Uterus (tissue), 4 donors: Measurements from ENCODE around the gene ZBTB20. TPM values are rescaled to one million over a fixed set of nuclear protein-coding genes. Genes with fewer than 3 reads are reported as not detected.

ENCODE experiments used
- DNase-seq, 2 donors: peaks; one replicate each; pipeline ENCODE4 v3.0.0-alpha.2; 2019 to 2020
- H3K27ac ChIP-seq, 2 donors: fragments of 200-600 bp; sonication (generic); 1 replicate in 1 of 2; 2 replicates in 1 of 2; pipeline ENCODE4 v1.5.1; 2016 to 2018
- H3K27me3 ChIP-seq, 2 donors: fragments of 200-600 bp; sonication (generic); one replicate each; pipeline ENCODE4 v1.5.1; 2018 to 2019; ENCODE audit warnings: control low read depth in 1 of 2
- H3K36me3 ChIP-seq, 2 donors: fragments of 200-600 bp; sonication (generic); one replicate each; pipeline ENCODE4 v1.5.1; 2019; ENCODE audit warnings: control low read depth in 1 of 2
- H3K4me1 ChIP-seq, 2 donors: fragments of 200-600 bp; sonication (generic); one replicate each; pipeline ENCODE4 v1.5.1; 2018 to 2019; ENCODE audit warnings: control low read depth in 1 of 2
- H3K4me3 ChIP-seq, 2 donors: fragments of 200-600 bp; sonication (generic); 1 replicate in 1 of 2; 2 replicates in 1 of 2; pipeline ENCODE4 v1.5.1; 2018 to 2019; ENCODE audit warnings: mild to moderate bottlenecking in 1 of 2
- H3K9me3 ChIP-seq, 2 donors: fragments of 200-600 bp; sonication (generic); one replicate each; pipeline ENCODE4 v1.5.1; 2019; ENCODE audit warnings: control low read depth in 1 of 2
- CTCF ChIP-seq, 4 experiments: fragments of 200-600 bp in 2 of 4; fragments of 450-650 bp in 2 of 4; sonication (generic) in 2 of 4; IDR thresholded peaks; one replicate each; pipeline ENCODE4 v1.5.1; 2016 to 2019; ENCODE audit warnings: antibody characterized with exemption in 4 of 4, mild to moderate bottlenecking in 2 of 4, moderate library complexity in 1 of 4
- POLR2A ChIP-seq, 2 donors: fragments of 450-650 bp; IDR thresholded peaks; one replicate each; pipeline ENCODE4 v1.6.1; 2016; ENCODE audit warnings: antibody characterized with exemption in 2 of 2, mild to moderate bottlenecking in 1 of 2, moderate library complexity in 1 of 2
- intact Hi-C: fragments of 100-400 bp; cut with DNase I; formaldehyde crosslinking; loops from one replicate; pipeline ENCODE4 v1.15.1; 2023; ENCODE audit warnings: low total_unique reads
- total RNA-seq, 4 donors: library from RNA; depleted of rRNA in 3 of 4; stranded (reverse); fragments of >200 nt in 3 of 4; gene quantifications; one replicate each; pipeline versions ENCODE4 v1.1.0 to v1.2.4, GENCODE V29; 2014 to 2023
- donor health status: DM: yes; HTN: yes; CAD: no.

ZBTB20 gene
- total RNA-seq, 4 donors from 2014 or later, result 35.6 to 157 (median 85.1) TPM

GRCh38 chr3:114481113-114481512 is 666.0 kb downstream of the ZBTB20 start:
- TF ChIP-seq POLR2A (IDR thresholded peaks at IDR 0.05) (no peak), CTCF (IDR thresholded peaks at IDR 0.05) (no peak)
- Histone ChIP-seq H3K4me1 (peaks cover 0 to 5% of the 10 kb centered on the region in 2 donors), H3K9me3 (no peaks in the 10 kb centered on the region), H3K27ac (no peak overlapping the region), H3K36me3 (no peaks in the 10 kb centered on the region), H3K4me3 (no peak overlapping the region), H3K27me3 (no peaks in the 10 kb centered on the region)
- intact Hi-C loops, result no loop called here
- DNase-seq, result no peak

- DNase-seq, result no peak
- Histone ChIP-seq H3K36me3 (no peaks in the 10 kb centered on the region), H3K9me3 (no peaks in the 10 kb centered on the region), H3K4me3 (no peak overlapping the region), H3K27me3 (no peaks in the 10 kb centered on the region), H3K4me1 (peaks cover 0 to 5% of the 10 kb centered on the region in 2 donors), H3K27ac (no peak overlapping the region)
- TF ChIP-seq CTCF (IDR thresholded peaks at IDR 0.05) (no peak), POLR2A (IDR thresholded peaks at IDR 0.05) (no peak)
- intact Hi-C loops, result no loop called here
Observed at GRCh38 chr3:114480442-114480841, 666.6 kb downstream of the ZBTB20 start.

- Histone ChIP-seq H3K27ac (no peak overlapping the region), H3K4me3 (no peak overlapping the region), H3K4me1 (peaks cover 0 to 5% of the 10 kb centered on the region in 2 donors), H3K27me3 (no peaks in the 10 kb centered on the region), H3K36me3 (no peaks in the 10 kb centered on the region), H3K9me3 (no peaks in the 10 kb centered on the region)
- intact Hi-C loops, result no loop called here
- TF ChIP-seq POLR2A (IDR thresholded peaks at IDR 0.05) (no peak), CTCF (IDR thresholded peaks at IDR 0.05) (no peak)
- DNase-seq, result no peak
Observed at GRCh38 chr3:114478801-114479200, 668.3 kb downstream of the ZBTB20 start.

GRCh38 chr3:114476511-114476910 is 670.6 kb downstream of the ZBTB20 start:
- H3K27ac ChIP-seq, result no peak overlapping the region
- H3K4me1 ChIP-seq, result peaks cover 0 to 1% of the 10 kb centered on the region in 2 donors
- intact Hi-C loops, result no loop called here
- H3K36me3 ChIP-seq, result no peaks in the 10 kb centered on the region
- TF ChIP-seq POLR2A (IDR thresholded peaks at IDR 0.05) (no peak), CTCF (IDR thresholded peaks at IDR 0.05) (no peak)
- no peaks in the 10 kb centered on the region for H3K9me3 ChIP-seq
- no peak for DNase-seq
- H3K4me3 ChIP-seq, result no peak overlapping the region
- no peaks in the 10 kb centered on the region for H3K27me3 ChIP-seq

DNA sequence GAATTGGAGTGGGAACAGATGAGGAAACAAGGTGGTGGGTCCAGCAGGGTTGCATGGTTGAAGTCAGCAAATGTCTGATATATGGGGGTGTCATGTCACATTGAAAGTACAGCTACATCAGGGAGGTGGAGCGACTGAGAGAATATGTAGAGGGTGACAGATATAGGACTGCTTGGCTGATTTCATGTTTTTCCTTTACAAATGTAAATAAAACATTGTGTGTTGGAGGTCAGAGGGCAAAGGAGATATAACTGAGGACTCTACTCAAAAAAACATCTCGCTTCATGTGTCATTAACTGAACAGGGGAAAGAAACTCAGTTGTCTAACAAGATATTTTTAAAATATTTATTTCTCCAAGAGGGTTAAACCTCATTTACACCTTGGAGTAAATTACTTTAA is 675.6 kb downstream of the ZBTB20 start:
- Histone ChIP-seq H3K4me1 (no peaks in the 10 kb centered on the region), H3K27me3 (no peaks in the 10 kb centered on the region), H3K9me3 (no peaks in the 10 kb centered on the region), H3K27ac (no peak overlapping the region), H3K4me3 (no peak overlapping the region), H3K36me3 (no peaks in the 10 kb centered on the region)
- TF ChIP-seq CTCF (IDR thresholded peaks at IDR 0.05) (no peak), POLR2A (IDR thresholded peaks at IDR 0.05) (no peak)
- no peak for DNase-seq
- intact Hi-C loops, result no loop called here
